ENCODE data around the gene RTL5.
A peak's percentile ranks its signal among the peaks of the same experiment; 100 is the strongest.

DNA sequence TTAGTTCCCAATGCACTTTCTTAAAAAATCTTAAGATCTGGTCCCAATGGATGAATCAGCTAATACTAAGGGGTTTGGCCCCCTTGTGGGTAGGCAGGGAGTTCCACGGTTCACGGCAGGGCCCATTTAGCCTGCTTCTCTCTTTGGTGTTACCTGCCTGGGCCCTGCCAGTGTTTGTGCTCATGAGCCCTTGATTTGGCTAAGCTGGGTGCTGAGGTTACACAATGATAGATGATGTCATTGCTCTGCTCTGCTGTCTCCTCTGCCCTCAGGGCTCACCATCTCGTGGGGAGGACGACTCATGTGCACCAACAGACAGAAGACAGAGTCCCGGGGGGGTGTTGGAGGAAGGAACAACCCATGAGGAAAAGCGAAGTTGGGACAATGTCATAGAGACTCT lies 24.4 kb downstream of the RTL5 start:
- TF ChIP-seq CTCF (IDR thresholded peaks at IDR 0.05; ENCODE audit: low read depth, low read length) = peak; percentile 4
- no peak for TF ChIP-seq MYC (IDR thresholded peaks at IDR 0.05; ENCODE audit: low read depth, low read length)
- no peak for TF ChIP-seq POLR2A (IDR thresholded peaks at IDR 0.05; ENCODE audit: extremely low read depth, insufficient read length)
- TF ChIP-seq, protein P1, sequence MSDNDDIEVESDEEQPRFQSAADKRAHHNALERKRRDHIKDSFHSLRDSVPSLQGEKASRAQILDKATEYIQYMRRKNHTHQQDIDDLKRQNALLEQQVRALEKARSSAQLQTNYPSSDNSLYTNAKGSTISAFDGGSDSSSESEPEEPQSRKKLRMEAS (IDR thresholded peaks at IDR 0.05; ENCODE audit: low read depth, low read length) = no peak

All from NB4 (cell line).